ENCODE results near the gene PRRG2.
A peak's percentile ranks its signal among the peaks of the same experiment; 100 is the strongest.

The PRRG2 gene

DNA sequence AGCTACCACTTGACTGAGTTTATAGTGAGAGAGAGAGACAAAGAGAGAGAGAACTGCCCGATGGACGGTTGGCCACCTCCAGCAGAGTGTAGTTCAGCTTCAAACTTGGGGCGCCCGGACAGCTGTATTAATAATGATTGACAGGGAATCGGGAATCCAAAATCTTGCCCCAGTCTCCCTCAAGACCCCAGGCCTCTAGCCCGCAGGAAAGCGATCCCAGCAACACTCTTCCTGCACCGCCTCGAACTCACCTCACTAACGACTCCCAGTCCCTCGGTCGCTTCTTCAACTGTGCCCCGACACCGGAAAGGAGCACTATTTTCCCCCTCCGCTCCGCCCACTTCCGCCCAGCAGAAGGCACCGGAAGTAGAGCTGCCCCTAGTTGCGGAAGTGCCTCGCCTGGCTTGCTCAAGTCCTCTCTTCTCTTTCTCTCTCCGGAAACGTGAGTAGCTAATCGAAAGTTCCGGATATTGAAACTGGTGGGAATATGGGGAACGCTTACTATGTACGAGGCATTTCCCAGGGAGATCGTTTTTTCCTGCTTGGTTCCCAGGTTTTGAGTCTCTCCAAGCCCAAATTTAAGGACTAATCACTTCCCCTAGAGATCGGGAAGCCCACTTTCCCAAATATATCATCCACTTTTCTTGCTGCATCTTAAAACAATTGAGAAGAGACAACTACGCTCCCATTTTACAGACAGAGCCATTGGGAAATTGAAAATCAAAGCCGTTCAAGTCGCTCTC, 681 bp upstream of the PRRG2 start, which contains the start of gene NOSIP (continued):
- TF ChIP-seq, protein P1, sequence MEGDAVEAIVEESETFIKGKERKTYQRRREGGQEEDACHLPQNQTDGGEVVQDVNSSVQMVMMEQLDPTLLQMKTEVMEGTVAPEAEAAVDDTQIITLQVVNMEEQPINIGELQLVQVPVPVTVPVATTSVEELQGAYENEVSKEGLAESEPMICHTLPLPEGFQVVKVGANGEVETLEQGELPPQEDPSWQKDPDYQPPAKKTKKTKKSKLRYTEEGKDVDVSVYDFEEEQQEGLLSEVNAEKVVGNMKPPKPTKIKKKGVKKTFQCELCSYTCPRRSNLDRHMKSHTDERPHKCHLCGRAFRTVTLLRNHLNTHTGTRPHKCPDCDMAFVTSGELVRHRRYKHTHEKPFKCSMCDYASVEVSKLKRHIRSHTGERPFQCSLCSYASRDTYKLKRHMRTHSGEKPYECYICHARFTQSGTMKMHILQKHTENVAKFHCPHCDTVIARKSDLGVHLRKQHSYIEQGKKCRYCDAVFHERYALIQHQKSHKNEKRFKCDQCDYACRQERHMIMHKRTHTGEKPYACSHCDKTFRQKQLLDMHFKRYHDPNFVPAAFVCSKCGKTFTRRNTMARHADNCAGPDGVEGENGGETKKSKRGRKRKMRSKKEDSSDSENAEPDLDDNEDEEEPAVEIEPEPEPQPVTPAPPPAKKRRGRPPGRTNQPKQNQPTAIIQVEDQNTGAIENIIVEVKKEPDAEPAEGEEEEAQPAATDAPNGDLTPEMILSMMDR (tag by site-specific recombination; IDR thresholded peaks at IDR 0.05): no peak
- TF ChIP-seq, protein P2, sequence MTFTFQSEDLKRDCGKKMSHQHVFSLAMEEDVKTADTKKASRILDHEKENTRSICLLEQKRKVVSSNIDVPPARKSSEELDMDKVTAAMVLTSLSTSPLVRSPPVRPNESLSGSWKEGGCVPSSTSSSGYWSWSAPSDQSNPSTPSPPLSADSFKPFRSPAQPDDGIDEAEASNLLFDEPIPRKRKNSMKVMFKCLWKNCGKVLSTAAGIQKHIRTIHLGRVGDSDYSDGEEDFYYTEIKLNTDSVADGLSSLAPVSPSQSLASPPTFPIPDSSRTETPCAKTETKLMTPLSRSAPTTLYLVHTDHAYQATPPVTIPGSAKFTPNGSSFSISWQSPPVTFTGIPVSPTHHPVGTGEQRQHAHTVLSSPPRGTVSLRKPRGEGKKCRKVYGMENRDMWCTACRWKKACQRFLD (tag by site-specific recombination; IDR thresholded peaks at IDR 0.05): no peak
- TF ChIP-seq ZNF202 (tag by site-specific recombination; IDR thresholded peaks at IDR 0.05; ENCODE audit: borderline replicate concordance) (no peak), ZNF549 (tag by site-specific recombination; IDR thresholded peaks at IDR 0.05) (no peak), GLIS1 (tag by site-specific recombination; IDR thresholded peaks at IDR 0.05) (peak; percentile 41; the same call in 1 of the 2 replicates), ZBTB1 (tag by site-specific recombination; IDR thresholded peaks at IDR 0.05) (no peak), ZNF514 (tag by site-specific recombination; IDR thresholded peaks at IDR 0.05) (0 out of 2 replicates have a peak, but pooled peaks have one; percentile 9), SP7 (tag by site-specific recombination; IDR thresholded peaks at IDR 0.05) (peak; percentile 88), ZSCAN30 (tag by site-specific recombination; IDR thresholded peaks at IDR 0.05) (peak; percentile 95), ZNF292 (tag by site-specific recombination; IDR thresholded peaks at IDR 0.05; ENCODE audit: borderline replicate concordance, low read depth) (no peak), ZFHX2 (tag by site-specific recombination; conservative IDR thresholded peaks at IDR 0.05) (peak; percentile 71), ZNF335 (tag by site-specific recombination; conservative IDR thresholded peaks at IDR 0.05) (peak; percentile 79), ZNF561 (tag by site-specific recombination; IDR thresholded peaks at IDR 0.05; ENCODE audit: borderline replicate concordance) (peak; percentile 79; the same call in 1 of the 2 replicates), KLF1 (tag by site-specific recombination; IDR thresholded peaks at IDR 0.05) (peak; percentile 55), SCRT1 (tag by site-specific recombination; IDR thresholded peaks at IDR 0.05; ENCODE audit: borderline replicate concordance) (no peak), ZEB2 (tag by site-specific recombination; IDR thresholded peaks at IDR 0.05) (peak; percentile 57; the same call in 1 of the 2 replicates), ZNF600 (tag by site-specific recombination; IDR thresholded peaks at IDR 0.05) (no peak), KLF8 (tag by site-specific recombination; IDR thresholded peaks at IDR 0.05) (peak; percentile 97), RBAK (tag by site-specific recombination; IDR thresholded peaks at IDR 0.05) (no peak), YY2 (tag by site-specific recombination; IDR thresholded peaks at IDR 0.05) (peak; percentile 88), ZBTB21 (tag by site-specific recombination; IDR thresholded peaks at IDR 0.05) (peak; percentile 77), ZNF610 (tag by site-specific recombination; IDR thresholded peaks at IDR 0.05; ENCODE audit: borderline replicate concordance) (peak; percentile 48; the same call in 1 of the 2 replicates)
- TF ChIP-seq, protein P3, sequence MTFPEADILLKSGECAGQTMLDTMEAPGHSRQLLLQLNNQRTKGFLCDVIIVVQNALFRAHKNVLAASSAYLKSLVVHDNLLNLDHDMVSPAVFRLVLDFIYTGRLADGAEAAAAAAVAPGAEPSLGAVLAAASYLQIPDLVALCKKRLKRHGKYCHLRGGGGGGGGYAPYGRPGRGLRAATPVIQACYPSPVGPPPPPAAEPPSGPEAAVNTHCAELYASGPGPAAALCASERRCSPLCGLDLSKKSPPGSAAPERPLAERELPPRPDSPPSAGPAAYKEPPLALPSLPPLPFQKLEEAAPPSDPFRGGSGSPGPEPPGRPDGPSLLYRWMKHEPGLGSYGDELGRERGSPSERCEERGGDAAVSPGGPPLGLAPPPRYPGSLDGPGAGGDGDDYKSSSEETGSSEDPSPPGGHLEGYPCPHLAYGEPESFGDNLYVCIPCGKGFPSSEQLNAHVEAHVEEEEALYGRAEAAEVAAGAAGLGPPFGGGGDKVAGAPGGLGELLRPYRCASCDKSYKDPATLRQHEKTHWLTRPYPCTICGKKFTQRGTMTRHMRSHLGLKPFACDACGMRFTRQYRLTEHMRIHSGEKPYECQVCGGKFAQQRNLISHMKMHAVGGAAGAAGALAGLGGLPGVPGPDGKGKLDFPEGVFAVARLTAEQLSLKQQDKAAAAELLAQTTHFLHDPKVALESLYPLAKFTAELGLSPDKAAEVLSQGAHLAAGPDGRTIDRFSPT (tag by site-specific recombination; IDR thresholded peaks at IDR 0.05): no peak
- TF ChIP-seq, protein P4, sequence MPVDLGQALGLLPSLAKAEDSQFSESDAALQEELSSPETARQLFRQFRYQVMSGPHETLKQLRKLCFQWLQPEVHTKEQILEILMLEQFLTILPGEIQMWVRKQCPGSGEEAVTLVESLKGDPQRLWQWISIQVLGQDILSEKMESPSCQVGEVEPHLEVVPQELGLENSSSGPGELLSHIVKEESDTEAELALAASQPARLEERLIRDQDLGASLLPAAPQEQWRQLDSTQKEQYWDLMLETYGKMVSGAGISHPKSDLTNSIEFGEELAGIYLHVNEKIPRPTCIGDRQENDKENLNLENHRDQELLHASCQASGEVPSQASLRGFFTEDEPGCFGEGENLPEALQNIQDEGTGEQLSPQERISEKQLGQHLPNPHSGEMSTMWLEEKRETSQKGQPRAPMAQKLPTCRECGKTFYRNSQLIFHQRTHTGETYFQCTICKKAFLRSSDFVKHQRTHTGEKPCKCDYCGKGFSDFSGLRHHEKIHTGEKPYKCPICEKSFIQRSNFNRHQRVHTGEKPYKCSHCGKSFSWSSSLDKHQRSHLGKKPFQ (tag by site-specific recombination; IDR thresholded peaks at IDR 0.05): peak; percentile 74
- TF ChIP-seq, protein P5, sequence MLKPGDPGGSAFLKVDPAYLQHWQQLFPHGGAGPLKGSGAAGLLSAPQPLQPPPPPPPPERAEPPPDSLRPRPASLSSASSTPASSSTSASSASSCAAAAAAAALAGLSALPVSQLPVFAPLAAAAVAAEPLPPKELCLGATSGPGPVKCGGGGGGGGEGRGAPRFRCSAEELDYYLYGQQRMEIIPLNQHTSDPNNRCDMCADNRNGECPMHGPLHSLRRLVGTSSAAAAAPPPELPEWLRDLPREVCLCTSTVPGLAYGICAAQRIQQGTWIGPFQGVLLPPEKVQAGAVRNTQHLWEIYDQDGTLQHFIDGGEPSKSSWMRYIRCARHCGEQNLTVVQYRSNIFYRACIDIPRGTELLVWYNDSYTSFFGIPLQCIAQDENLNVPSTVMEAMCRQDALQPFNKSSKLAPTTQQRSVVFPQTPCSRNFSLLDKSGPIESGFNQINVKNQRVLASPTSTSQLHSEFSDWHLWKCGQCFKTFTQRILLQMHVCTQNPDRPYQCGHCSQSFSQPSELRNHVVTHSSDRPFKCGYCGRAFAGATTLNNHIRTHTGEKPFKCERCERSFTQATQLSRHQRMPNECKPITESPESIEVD (tag by site-specific recombination; IDR thresholded peaks at IDR 0.05): no peak
- TF ChIP-seq, protein P6, sequence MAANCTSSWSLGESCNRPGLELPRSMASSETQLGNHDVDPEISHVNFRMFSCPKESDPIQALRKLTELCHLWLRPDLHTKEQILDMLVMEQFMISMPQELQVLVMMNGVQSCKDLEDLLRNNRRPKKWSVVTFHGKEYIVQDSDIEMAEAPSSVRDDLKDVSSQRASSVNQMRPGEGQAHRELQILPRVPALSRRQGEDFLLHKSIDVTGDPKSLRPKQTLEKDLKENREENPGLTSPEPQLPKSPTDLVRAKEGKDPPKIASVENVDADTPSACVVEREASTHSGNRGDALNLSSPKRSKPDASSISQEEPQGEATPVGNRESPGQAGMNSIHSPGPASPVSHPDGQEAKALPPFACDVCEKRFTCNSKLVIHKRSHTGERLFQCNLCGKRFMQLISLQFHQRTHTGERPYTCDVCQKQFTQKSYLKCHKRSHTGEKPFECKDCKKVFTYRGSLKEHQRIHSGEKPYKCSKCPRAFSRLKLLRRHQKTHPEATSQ (tag by site-specific recombination; IDR thresholded peaks at IDR 0.05): 0 out of 2 replicates have a peak, but pooled peaks have one; percentile 34
- TF ChIP-seq, protein P7, sequence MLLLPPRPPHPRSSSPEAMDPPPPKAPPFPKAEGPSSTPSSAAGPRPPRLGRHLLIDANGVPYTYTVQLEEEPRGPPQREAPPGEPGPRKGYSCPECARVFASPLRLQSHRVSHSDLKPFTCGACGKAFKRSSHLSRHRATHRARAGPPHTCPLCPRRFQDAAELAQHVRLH (tag by site-specific recombination; IDR thresholded peaks at IDR 0.05): peak; percentile 98

Measured in HEK293 (cell line).